Fibroblast of lung (primary cell): ENCODE results near the gene ARHGDIG. TPM values are rescaled to one million over a fixed set of nuclear protein-coding genes. Genes with fewer than 3 reads are reported as not detected.

Experiments used
- DNase-seq, 2 donors: peaks; one replicate each; pipeline versions ENCODE4 v3.0.0 to v3.0.0-alpha.2; 2010; ENCODE audit warnings: low read depth in 2 of 2
- H2AFZ ChIP-seq: 2 replicates; pipeline ENCODE4 v1.5.1; 2012; ENCODE audit warnings: low read length, control low read depth, inconsistent platforms
- H3K27ac ChIP-seq: 2 replicates; pipeline ENCODE4 v1.5.1; 2011; ENCODE audit warnings: low read length, control low read depth; ENCODE audit not compliant: insufficient read depth
- H3K27me3 ChIP-seq: 2 replicates; pipeline ENCODE4 v1.5.1; 2011; ENCODE audit warnings: mild to moderate bottlenecking, low read length; ENCODE audit not compliant: control insufficient read depth, insufficient read depth
- H3K36me3 ChIP-seq: 2 replicates; pipeline ENCODE4 v1.5.1; 2011; ENCODE audit warnings: low read length; ENCODE audit not compliant: control insufficient read depth, insufficient read depth
- H3K4me1 ChIP-seq: 2 replicates; pipeline ENCODE4 v1.5.1; 2011; ENCODE audit warnings: low read length; ENCODE audit not compliant: control insufficient read depth, insufficient read depth; ENCODE audit errors: extremely low read depth
- H3K4me2 ChIP-seq: 2 replicates; pipeline ENCODE4 v1.5.1; 2011; ENCODE audit warnings: low read length, control low read depth; ENCODE audit not compliant: insufficient read depth; ENCODE audit errors: extremely low read depth
- H3K4me3 ChIP-seq, 4 experiments: fragments of 200-600 bp in 1 of 4; sonication (generic) in 1 of 4; replicated peaks in 1 of 4; 2 replicates each; pipeline ENCODE4 v1.5.1; 2011 to 2016; ENCODE audit warnings: low read length in 4 of 4, low read depth in 3 of 4, mild to moderate bottlenecking in 3 of 4, control low read depth in 2 of 4, inconsistent platforms in 1 of 4, mixed read lengths in 1 of 4; ENCODE audit not compliant: insufficient read depth in 1 of 4; ENCODE audit errors: control extremely low read depth in 1 of 4
- H3K79me2 ChIP-seq: 2 replicates; pipeline ENCODE4 v1.5.1; 2012; ENCODE audit warnings: mild to moderate bottlenecking, low read length, inconsistent platforms; ENCODE audit not compliant: control insufficient read depth, insufficient read depth
- H3K9ac ChIP-seq: 2 replicates; pipeline ENCODE4 v1.5.1; 2011; ENCODE audit warnings: mild to moderate bottlenecking, low read length, control low read depth; ENCODE audit not compliant: insufficient read depth
- H3K9me3 ChIP-seq: 2 replicates; pipeline ENCODE4 v1.5.1; 2012; ENCODE audit warnings: low read depth, low read length; ENCODE audit not compliant: control insufficient read depth, insufficient read depth
- H4K20me1 ChIP-seq: 2 replicates; pipeline ENCODE4 v1.5.1; 2011; ENCODE audit warnings: low read length; ENCODE audit not compliant: control insufficient read depth, insufficient read depth; ENCODE audit errors: extremely low read depth
- EZH2 ChIP-seq: IDR thresholded peaks from 2 replicates; pipeline ENCODE4 v1.5.1; 2012; ENCODE audit warnings: low read length, control low read depth, mild to moderate bottlenecking; ENCODE audit errors: missing control alignments
- polyA plus RNA-seq, 2 donors: library from polyadenylated mRNA; depleted of rRNA in 1 of 2; stranded (reverse) in 1 of 2; unstranded in 1 of 2; fragments of >200 nt; gene quantifications; 2 replicates each; pipeline ENCODE4 v1.2.1, GENCODE V29; 2011 to 2012; ENCODE audit warnings: missing spikeins in 1 of 2
- total RNA-seq: library from RNA; depleted of rRNA; stranded (reverse); fragments of >200 nt; gene quantifications from 2 replicates; pipeline ENCODE4 v1.2.1, GENCODE V29; 2014
- TF ChIP-seq, protein P1 (sequence below), 2 donors: IDR thresholded peaks in 1 of 2; conservative IDR thresholded peaks in 1 of 2; 1 replicate in 1 of 2; 2 replicates in 1 of 2; pipeline ENCODE4 v1.5.1; 2011 to 2012; ENCODE audit warnings: low read length in 2 of 2, control low read depth in 1 of 2, inconsistent platforms in 1 of 2, low read depth in 1 of 2, mild to moderate bottlenecking in 1 of 2

Gene ARHGDIG
- total and polyA plus RNA-seq, 2 donors (not counting 1 experiment from before 2014, with no cell fraction given), result 0.30 to 1.3 TPM

GRCh38 chr16:259226-259625 is 21.2 kb upstream of the ARHGDIG start:
- no peak overlapping the region for H3K9ac ChIP-seq
- no peaks in the 10 kb centered on the region for H3K79me2 ChIP-seq
- no peak overlapping the region for H2AFZ ChIP-seq
- no peak overlapping the region for H3K4me2 ChIP-seq
- no peak overlapping the region for H3K4me3 ChIP-seq
- H3K27me3 ChIP-seq, result no peaks in the 10 kb centered on the region
- TF ChIP-seq EZH2, result no peak
- TF ChIP-seq, protein P1, sequence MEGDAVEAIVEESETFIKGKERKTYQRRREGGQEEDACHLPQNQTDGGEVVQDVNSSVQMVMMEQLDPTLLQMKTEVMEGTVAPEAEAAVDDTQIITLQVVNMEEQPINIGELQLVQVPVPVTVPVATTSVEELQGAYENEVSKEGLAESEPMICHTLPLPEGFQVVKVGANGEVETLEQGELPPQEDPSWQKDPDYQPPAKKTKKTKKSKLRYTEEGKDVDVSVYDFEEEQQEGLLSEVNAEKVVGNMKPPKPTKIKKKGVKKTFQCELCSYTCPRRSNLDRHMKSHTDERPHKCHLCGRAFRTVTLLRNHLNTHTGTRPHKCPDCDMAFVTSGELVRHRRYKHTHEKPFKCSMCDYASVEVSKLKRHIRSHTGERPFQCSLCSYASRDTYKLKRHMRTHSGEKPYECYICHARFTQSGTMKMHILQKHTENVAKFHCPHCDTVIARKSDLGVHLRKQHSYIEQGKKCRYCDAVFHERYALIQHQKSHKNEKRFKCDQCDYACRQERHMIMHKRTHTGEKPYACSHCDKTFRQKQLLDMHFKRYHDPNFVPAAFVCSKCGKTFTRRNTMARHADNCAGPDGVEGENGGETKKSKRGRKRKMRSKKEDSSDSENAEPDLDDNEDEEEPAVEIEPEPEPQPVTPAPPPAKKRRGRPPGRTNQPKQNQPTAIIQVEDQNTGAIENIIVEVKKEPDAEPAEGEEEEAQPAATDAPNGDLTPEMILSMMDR (conservative IDR thresholded peaks at IDR 0.05 in 1 of 2, IDR thresholded peaks at IDR 0.05 in 1 of 2; ENCODE audit: low read depth in 1 of 2, low read length in 2 of 2), result no peak
- peaks cover 6% of the 10 kb centered on the region for H3K36me3 ChIP-seq
- H4K20me1 ChIP-seq, result no peaks in the 10 kb centered on the region
- H3K4me1 ChIP-seq, result no peaks in the 10 kb centered on the region
- H3K27ac ChIP-seq, result no peak overlapping the region
- no peak for DNase-seq
- no peaks in the 10 kb centered on the region for H3K9me3 ChIP-seq

DNA sequence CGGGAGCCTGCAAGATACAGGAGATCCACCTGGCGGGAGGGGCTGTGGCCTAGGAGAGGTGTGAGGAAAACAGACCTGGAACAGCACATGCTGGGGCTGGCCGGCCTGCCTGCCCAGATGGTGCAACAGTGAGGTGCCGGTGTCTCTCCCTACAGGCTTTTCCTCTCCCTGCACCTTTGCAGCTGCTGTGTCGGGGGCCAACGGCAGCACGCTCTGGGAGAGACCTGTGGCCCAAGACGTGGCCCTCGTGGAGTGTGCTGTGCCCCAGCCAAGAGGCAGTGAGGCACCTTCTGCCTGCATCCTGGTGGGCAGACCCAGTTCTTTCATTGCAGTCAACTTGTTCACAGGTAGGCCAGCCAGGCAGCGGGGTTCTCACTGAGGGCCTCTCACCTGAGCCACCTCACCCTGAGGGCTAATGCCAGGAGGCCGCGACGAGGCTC is 20.6 kb upstream of the ARHGDIG start:
- Histone ChIP-seq H4K20me1 (no peaks in the 10 kb centered on the region), H3K27ac (no peak overlapping the region), H2AFZ (no peak overlapping the region), H3K27me3 (no peaks in the 10 kb centered on the region), H3K79me2 (no peaks in the 10 kb centered on the region), H3K9me3 (no peaks in the 10 kb centered on the region), H3K4me2 (no peak overlapping the region), H3K4me3 (no peak overlapping the region), H3K9ac (no peak overlapping the region), H3K4me1 (no peaks in the 10 kb centered on the region), H3K36me3 (peaks cover 6% of the 10 kb centered on the region)
- TF ChIP-seq, protein P1 (conservative IDR thresholded peaks at IDR 0.05 in 1 of 2, IDR thresholded peaks at IDR 0.05 in 1 of 2; ENCODE audit: low read depth in 1 of 2, low read length in 2 of 2), result no peak
- TF ChIP-seq EZH2, result no peak
- no peak for DNase-seq

- Histone ChIP-seq H3K36me3 (peaks cover 6% of the 10 kb centered on the region), H3K27ac (no peak overlapping the region), H3K4me3 (no peak overlapping the region), H3K9me3 (no peaks in the 10 kb centered on the region), H3K4me1 (no peaks in the 10 kb centered on the region), H3K27me3 (no peaks in the 10 kb centered on the region), H3K9ac (no peak overlapping the region), H3K4me2 (no peak overlapping the region), H4K20me1 (no peaks in the 10 kb centered on the region), H3K79me2 (no peaks in the 10 kb centered on the region), H2AFZ (no peak overlapping the region)
- TF ChIP-seq, protein P1 (conservative IDR thresholded peaks at IDR 0.05 in 1 of 2, IDR thresholded peaks at IDR 0.05 in 1 of 2; ENCODE audit: low read depth in 1 of 2, low read length in 2 of 2), result no peak
- TF ChIP-seq EZH2, result no peak
- no peak for DNase-seq
Measured at GRCh38 chr16:260326-260725, 20.1 kb upstream of the ARHGDIG start.
